CD8-positive, alpha-beta memory T cell (primary cell): ENCODE data around the gene ADISSP. TPM values are rescaled to one million over a fixed set of nuclear protein-coding genes. Genes with fewer than 3 reads are reported as not detected.
"Not testable (repeated sequence)": the region's sequence is repeated elsewhere in the genome, so short reads cannot be mapped to it uniquely, and the experiment has no call there.

ENCODE experiments used
- CTCF ChIA-PET: fragments of 350-600 bp; sonication (Branson Sonifier 250); formaldehyde crosslinking; loops from one replicate; lab custom pipeline; 2021; ENCODE audit warnings: antibody characterized with exemption; lab: Charles Lee
- POLR2A ChIA-PET: fragments of 350-600 bp; sonication (Branson Sonifier 250); formaldehyde crosslinking; loops from one replicate; lab custom pipeline; 2021; ENCODE audit warnings: antibody characterized with exemption; lab: Charles Lee
- DNase-seq, 5 donors: peaks; one replicate each; pipeline versions ENCODE4 v3.0.0 to v3.0.0-alpha.2; 2020 to 2022; ENCODE audit warnings: mixed read lengths in 1 of 5
- H3K27ac ChIP-seq: one replicate; pipeline ENCODE4 v1.7.0; 2013; ENCODE audit warnings: low read depth, mild to moderate bottlenecking, low read length, moderate library complexity
- H3K27me3 ChIP-seq: 2 replicates; pipeline ENCODE4 v1.7.0; 2013; ENCODE audit warnings: low read length, mild to moderate bottlenecking; ENCODE audit not compliant: insufficient read depth, poor library complexity, severe bottlenecking
- H3K36me3 ChIP-seq: 2 replicates; pipeline ENCODE4 v1.7.0; 2013; ENCODE audit warnings: mild to moderate bottlenecking, low read length, moderate library complexity; ENCODE audit not compliant: insufficient read depth
- H3K4me1 ChIP-seq: 2 replicates; pipeline ENCODE4 v1.7.0; 2013; ENCODE audit warnings: mild to moderate bottlenecking, low read length, moderate library complexity; ENCODE audit not compliant: insufficient read depth
- H3K4me3 ChIP-seq: 2 replicates; pipeline ENCODE4 v1.7.0; 2013; ENCODE audit warnings: mild to moderate bottlenecking, low read length
- H3K9me3 ChIP-seq: 2 replicates; pipeline ENCODE4 v1.7.0; 2013; ENCODE audit warnings: mild to moderate bottlenecking, low read length
- H3K27ac Mint-ChIP-seq, 8 donors: one replicate each; pipeline ENCODE4 v1.8.0; 2020 to 2021; ENCODE audit warnings: mixed read lengths in 8 of 8, mild to moderate bottlenecking in 6 of 8, inconsistent platforms in 3 of 8, moderate library complexity in 3 of 8
- H3K27me3 Mint-ChIP-seq, 2 donors: one replicate each; pipeline ENCODE4 v1.8.0; 2020 to 2021; ENCODE audit warnings: mixed read lengths in 2 of 2, mild to moderate bottlenecking in 1 of 2, moderate library complexity in 1 of 2
- H3K36me3 Mint-ChIP-seq, 3 donors: one replicate each; pipeline ENCODE4 v1.8.0; 2020 to 2021; ENCODE audit warnings: mixed read lengths in 3 of 3, inconsistent platforms in 1 of 3, mild to moderate bottlenecking in 1 of 3
- H3K4me1 Mint-ChIP-seq, 3 donors: one replicate each; pipeline ENCODE4 v1.8.0; 2020 to 2021; ENCODE audit warnings: mixed read lengths in 3 of 3, inconsistent platforms in 1 of 3, mild to moderate bottlenecking in 1 of 3
- H3K4me3 Mint-ChIP-seq, 7 donors: one replicate each; pipeline ENCODE4 v1.8.0; 2020 to 2021; ENCODE audit warnings: mixed read lengths in 7 of 7, mild to moderate bottlenecking in 6 of 7, moderate library complexity in 4 of 7, inconsistent platforms in 2 of 7
- H3K9me3 Mint-ChIP-seq, 5 donors: one replicate each; pipeline ENCODE4 v1.8.0; 2020 to 2022; ENCODE audit warnings: mixed read lengths in 5 of 5, mild to moderate bottlenecking in 3 of 5, moderate library complexity in 2 of 5, inconsistent platforms in 1 of 5
- polyA plus RNA-seq: library from polyadenylated mRNA; unstranded; fragments of 300-500 nt; fragmentation: Illumina TruSeq; gene quantifications from one replicate; pipeline ENCODE4 v1.2.3, GENCODE V29; 2021
- total RNA-seq, 2 experiments: library from RNA; stranded (reverse); gene quantifications; one replicate each; pipeline ENCODE4 v1.2.3, GENCODE V29; 2021

The ADISSP gene
- total and polyA plus RNA-seq, 3 experiments from 2014 or later = 27.0 to 74.9 (median 72.7) TPM

DNA sequence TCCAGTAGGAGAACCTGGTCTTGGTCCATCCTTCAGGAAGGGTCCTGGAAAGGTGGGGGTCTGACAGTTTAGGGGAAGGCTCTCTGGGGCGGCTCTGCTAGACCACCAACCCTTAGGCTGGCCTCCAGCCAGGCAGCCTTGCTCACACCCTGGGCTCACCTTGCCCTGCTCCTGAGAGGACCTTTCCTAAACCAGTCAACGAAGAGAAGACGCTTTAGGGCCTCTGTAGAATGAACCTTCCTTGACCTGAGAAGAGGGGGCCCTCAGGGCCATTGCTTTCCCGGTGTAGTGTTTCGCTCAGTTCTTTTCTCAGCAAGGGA is 29.6 kb upstream of the ADISSP start:
- Mint-ChIP-seq H3K4me3 (peak overlapping the region; percentile 94 to 100 (median 98)), H3K4me1 (peaks cover 41 to 60% (median 52%) of the 10 kb centered on the region in 3 donors), H3K36me3 (peaks cover 12 to 62% (median 19%) of the 10 kb centered on the region in 3 donors), H3K27me3 (peaks cover 0 to 3% of the 10 kb centered on the region in 2 donors), H3K27ac (peak overlapping the region; percentile 87 to 99 (median 93)), H3K9me3 (no peaks in the 10 kb centered on the region)
- H3K9me3 ChIP-seq = no peaks in the 10 kb centered on the region
- POLR2A ChIA-PET = interaction anchor here (1.1 to 2.0 kb wide), 2 partner anchors 22 to 23 kb away, joined by 3 to 10 read pairs; partner anchors contain the start of gene AP5S1
- peak overlapping the region; percentile 88 for H3K4me3 ChIP-seq
- H3K27ac ChIP-seq = peak overlapping the region; percentile 60
- DNase-seq = peak in 1 of 5 donors; percentile 26
- no peaks in the 10 kb centered on the region for H3K27me3 ChIP-seq
- H3K4me1 ChIP-seq = peaks cover 52% of the 10 kb centered on the region
- peaks cover 32% of the 10 kb centered on the region for H3K36me3 ChIP-seq
- CTCF ChIA-PET = interaction anchor here (3.5 kb wide), 1 partner anchor 23 kb away, joined by 44 read pairs; the partner anchor contains the start of gene AP5S1

DNA sequence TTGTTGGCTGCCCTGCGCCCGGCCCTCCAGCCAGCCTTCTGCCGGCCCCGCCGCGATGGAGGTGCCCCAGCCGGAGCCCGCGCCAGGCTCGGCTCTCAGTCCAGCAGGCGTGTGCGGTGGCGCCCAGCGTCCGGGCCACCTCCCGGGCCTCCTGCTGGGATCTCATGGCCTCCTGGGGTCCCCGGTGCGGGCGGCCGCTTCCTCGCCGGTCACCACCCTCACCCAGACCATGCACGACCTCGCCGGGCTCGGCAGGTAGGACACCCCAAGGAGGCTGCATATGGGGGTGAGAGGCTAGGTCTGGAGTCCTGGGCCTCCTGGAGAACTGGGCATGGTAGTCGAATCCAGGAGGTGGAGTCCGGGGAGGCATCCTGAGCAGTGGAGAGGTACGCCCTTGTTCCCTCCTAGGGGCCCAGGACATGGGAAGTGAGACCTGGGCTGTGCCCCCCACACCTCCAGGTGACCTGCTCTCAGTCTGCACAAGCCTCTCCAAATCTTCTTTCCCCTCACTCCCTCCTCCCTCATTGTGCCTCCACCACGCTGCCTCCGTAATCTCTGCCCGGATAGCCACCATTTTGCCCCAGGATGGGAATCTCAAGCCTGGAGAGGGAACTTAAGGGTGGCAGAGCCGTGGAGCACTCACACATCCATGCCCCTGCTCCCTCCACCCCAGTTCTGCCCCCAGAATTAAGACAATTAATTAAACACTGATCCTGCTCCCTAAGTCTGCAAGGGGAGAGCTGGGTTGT is 29.1 kb upstream of the ADISSP start:
- Mint-ChIP-seq H3K27me3 (peaks cover 0 to 3% of the 10 kb centered on the region in 2 donors), H3K4me1 (peaks cover 41 to 55% (median 52%) of the 10 kb centered on the region in 3 donors), H3K36me3 (peaks cover 12 to 57% (median 19%) of the 10 kb centered on the region in 3 donors), H3K27ac (peak overlapping the region; percentile 87 to 99 (median 94)), H3K9me3 (no peaks in the 10 kb centered on the region), H3K4me3 (peak overlapping the region; percentile 94 to 100 (median 98))
- ChIA-PET POLR2A (interaction anchor here (1.1 to 2.1 kb wide), 7 partner anchors 10 to 29 kb away, joined by 3 to 20 read pairs (median 9); partner anchors contain the start of genes ADISSP, AP5S1 and CENPB), CTCF (interaction anchor here (1.5 to 3.5 kb wide), 5 partner anchors 11 to 24 kb away, joined by 4 to 44 read pairs (median 10); partner anchors contain the start of genes AP5S1, CENPB and SPEF1)
- H3K36me3 ChIP-seq = peaks cover 26% of the 10 kb centered on the region
- H3K4me1 ChIP-seq = peaks cover 46% of the 10 kb centered on the region
- H3K27me3 ChIP-seq = no peaks in the 10 kb centered on the region
- peak overlapping the region; percentile 88 for H3K4me3 ChIP-seq
- peak overlapping the region; percentile 60 for H3K27ac ChIP-seq
- DNase-seq = peak in 1 of 5 donors; percentile 40
- H3K9me3 ChIP-seq = no peaks in the 10 kb centered on the region

DNA sequence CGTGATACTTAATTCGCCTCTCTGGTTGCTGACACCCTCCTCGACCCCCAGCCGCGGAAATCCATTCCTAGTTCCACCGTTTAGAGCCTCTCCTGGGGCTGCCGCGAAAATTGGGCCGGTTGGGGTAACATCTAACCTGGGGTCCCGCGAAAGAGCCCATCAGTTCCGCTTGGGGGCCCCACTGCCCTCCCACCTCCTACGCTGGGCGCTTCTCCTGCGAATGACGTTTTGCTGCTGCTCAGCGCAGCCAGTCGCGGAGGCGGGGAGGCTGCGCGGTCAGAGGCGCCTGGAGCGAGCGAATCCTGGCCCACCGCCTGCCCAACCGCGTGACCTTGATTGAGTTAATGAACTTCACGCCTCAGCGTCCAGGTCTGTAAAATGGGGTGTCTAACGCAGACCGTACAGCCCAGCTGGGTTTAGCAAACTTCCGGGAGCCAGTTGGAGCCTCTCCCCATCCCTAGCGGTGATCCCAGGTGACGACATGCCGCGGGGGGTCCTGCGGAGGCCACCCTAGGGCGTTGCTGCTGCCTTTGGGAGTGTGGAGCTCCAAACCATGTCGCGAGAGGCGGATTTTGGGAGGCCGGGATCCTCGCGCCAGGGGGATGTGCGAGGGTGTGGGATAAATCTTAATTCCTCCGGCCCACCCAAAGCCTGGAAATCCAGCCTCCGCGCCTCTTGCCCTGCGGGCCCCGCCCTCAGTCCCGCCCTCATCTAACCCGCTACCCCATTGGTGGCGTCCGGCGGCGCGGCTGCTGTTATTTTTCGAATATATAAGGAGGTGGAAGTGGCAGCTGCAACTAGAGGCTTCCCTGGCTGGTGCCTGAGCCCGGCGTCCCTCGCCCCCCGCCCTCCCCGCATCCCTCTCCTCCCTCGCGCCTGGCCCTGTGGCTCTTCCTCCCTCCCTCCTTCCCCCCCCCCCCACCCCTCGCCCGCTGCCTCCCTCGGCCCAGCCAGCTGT is 28.2 kb upstream of the ADISSP start, which contains the start of gene CDC25B:
Gene CDC25B (plus strand): TSS at position 800 of the 958 bp plus-strand sequence. CDS start 222 bp downstream, outside the sequence.
- Mint-ChIP-seq H3K9me3 (no peaks in the 10 kb centered on the region), H3K4me3 (peak within 1 kb of the TSS; percentile 94 to 100 (median 98)), H3K4me1 (peaks cover 39 to 47% (median 45%) of the 10 kb centered on the region in 3 donors), H3K27ac (peak within 1 kb of the TSS; percentile 94 to 99 (median 96)), H3K27me3 (peaks cover 0 to 3% of the 10 kb centered on the region in 2 donors), H3K36me3 (peaks cover 12 to 48% (median 19%) of the 10 kb centered on the region in 3 donors)
- peaks cover 38% of the 10 kb centered on the region for H3K4me1 ChIP-seq
- H3K27ac ChIP-seq = peak within 1 kb of the TSS; percentile 89
- H3K9me3 ChIP-seq = no peaks in the 10 kb centered on the region
- no peaks in the 10 kb centered on the region for H3K27me3 ChIP-seq
- peaks cover 18% of the 10 kb centered on the region for H3K36me3 ChIP-seq
- peak within 1 kb of the TSS; percentile 92 for H3K4me3 ChIP-seq
- POLR2A ChIA-PET = interaction anchor here (1.1 to 2.1 kb wide), 7 partner anchors 9 to 28 kb away, joined by 3 to 20 read pairs (median 9); partner anchors contain the start of genes ADISSP, AP5S1 and CENPB
- CTCF ChIA-PET = interaction anchor here (1.5 to 3.5 kb wide), 6 partner anchors 10 to 59 kb away, joined by 4 to 44 read pairs (median 9); partner anchors contain the start of genes AP5S1, CENPB and SPEF1
- DNase-seq = peak; percentile 81 to 92 (median 88)

DNA sequence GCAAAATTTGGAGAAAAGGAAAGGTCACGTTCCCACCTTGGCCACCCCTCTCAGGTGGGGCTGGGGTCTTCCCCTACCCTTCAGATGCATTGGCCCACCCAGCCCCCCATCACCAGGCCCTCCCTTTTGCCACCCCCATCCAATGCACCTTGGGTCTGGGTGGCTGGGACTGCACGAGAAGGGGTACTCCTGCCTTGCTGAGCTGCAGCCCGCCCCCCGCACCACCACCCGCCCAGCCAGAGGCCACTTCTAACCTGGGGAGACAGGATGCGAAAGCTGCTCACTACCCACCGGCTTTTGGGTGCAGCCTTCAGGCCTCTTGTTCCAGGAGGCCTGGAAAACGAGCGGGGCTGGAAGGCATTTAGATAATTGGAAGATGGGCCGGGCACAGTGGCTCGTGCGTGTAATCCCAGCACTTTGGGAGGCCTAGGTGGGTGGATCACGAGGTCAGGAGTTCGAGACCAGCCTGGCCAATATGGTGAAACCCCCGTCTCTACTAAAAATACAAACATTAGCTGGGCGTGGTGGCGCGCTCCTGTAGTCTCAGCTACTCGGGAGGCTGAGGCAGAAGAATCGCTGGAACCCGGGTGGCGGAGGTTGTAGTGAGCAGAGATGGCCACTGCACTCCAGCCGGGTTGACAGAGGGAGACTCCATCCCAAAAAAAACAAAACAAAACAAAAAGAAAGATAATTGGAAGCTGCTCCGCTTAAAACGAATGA is 27.3 kb upstream of the ADISSP start:
- H3K9me3 ChIP-seq = no peaks in the 10 kb centered on the region
- H3K4me3 Mint-ChIP-seq = peak overlapping the region; percentile 89 to 96 (median 93)
- H3K27me3 Mint-ChIP-seq = peaks cover 0 to 3% of the 10 kb centered on the region in 2 donors
- H3K36me3 ChIP-seq = peaks cover 8% of the 10 kb centered on the region
- POLR2A ChIA-PET = interaction anchor here (1.5 to 2.1 kb wide), 3 partner anchors 16 to 27 kb away, joined by 6 to 20 read pairs (median 11); partner anchors contain the start of gene ADISSP
- peak overlapping the region; percentile 89 for H3K27ac ChIP-seq
- H3K4me1 ChIP-seq = peaks cover 28% of the 10 kb centered on the region
- CTCF ChIA-PET = interaction anchor here (1.5 to 3.5 kb wide), 5 partner anchors 9 to 60 kb away, joined by 5 to 44 read pairs (median 10); partner anchors contain the start of genes AP5S1 and CENPB
- H3K36me3 Mint-ChIP-seq = peaks cover 12 to 39% (median 19%) of the 10 kb centered on the region in 3 donors
- no peaks in the 10 kb centered on the region for H3K9me3 Mint-ChIP-seq
- peaks cover 31 to 38% (median 37%) of the 10 kb centered on the region in 3 donors for H3K4me1 Mint-ChIP-seq
- H3K27ac Mint-ChIP-seq = peak overlapping the region; percentile 94 to 99 (median 96)
- peak in 1 of 5 donors; percentile 42 for DNase-seq
- no peaks in the 10 kb centered on the region for H3K27me3 ChIP-seq
- peak overlapping the region; percentile 92 for H3K4me3 ChIP-seq

- H3K27me3 ChIP-seq, H3K9me3 Mint-ChIP-seq, POLR2A ChIA-PET, H3K4me3 ChIP-seq, H3K36me3 ChIP-seq, H3K9me3 ChIP-seq, H3K27ac ChIP-seq, DNase-seq, H3K27me3 Mint-ChIP-seq: not testable (repeated sequence)
- Mint-ChIP-seq H3K4me3 (peak overlapping the region in 4 of 7 donors; percentile 8 to 41 (median 26)), H3K27ac (peak overlapping the region in 2 of 8 donors; percentile 40 to 57), H3K4me1 (peaks cover 24 to 32% (median 30%) of the 10 kb centered on the region in 3 donors), H3K36me3 (peaks cover 12 to 32% (median 15%) of the 10 kb centered on the region in 3 donors)
- H3K4me1 ChIP-seq = peaks cover 22% of the 10 kb centered on the region
- CTCF ChIA-PET = interaction anchor here (1.5 to 3.5 kb wide), 4 partner anchors 9 to 61 kb away, joined by 5 to 44 read pairs (median 18); partner anchors contain the start of genes AP5S1 and CENPB
Observed at GRCh38 chr20:3794168-3794567, 26.6 kb upstream of the ADISSP start.

GRCh38 chr20:3789201-3789600 is 21.6 kb upstream of the ADISSP start:
- H3K27ac Mint-ChIP-seq = peak overlapping the region in 5 of 8 donors; percentile 40 to 92 (median 52)
- not testable (repeated sequence) for H3K4me3 ChIP-seq, H3K36me3 Mint-ChIP-seq, H3K27me3 ChIP-seq, H3K36me3 ChIP-seq, H3K27ac ChIP-seq, H3K9me3 ChIP-seq, DNase-seq, H3K27me3 Mint-ChIP-seq, H3K9me3 Mint-ChIP-seq
- ChIA-PET CTCF (interaction anchor here (16.8 kb wide), 1 partner anchor 29 kb away, joined by 262 read pairs; the partner anchor contains the start of gene AP5S1), POLR2A (interaction anchor here (0.6 kb wide), 2 partner anchors 63 to 90 kb away, joined by 3 to 5 read pairs; no protein-coding TSS in a partner anchor)
- H3K4me3 Mint-ChIP-seq = peak overlapping the region in 2 of 7 donors; percentile 73 to 90
- H3K4me1 Mint-ChIP-seq = peaks cover 23 to 32% (median 26%) of the 10 kb centered on the region in 3 donors
- H3K4me1 ChIP-seq = peaks cover 23% of the 10 kb centered on the region
